ENCODE data around the gene RALGPS1.

DNA sequence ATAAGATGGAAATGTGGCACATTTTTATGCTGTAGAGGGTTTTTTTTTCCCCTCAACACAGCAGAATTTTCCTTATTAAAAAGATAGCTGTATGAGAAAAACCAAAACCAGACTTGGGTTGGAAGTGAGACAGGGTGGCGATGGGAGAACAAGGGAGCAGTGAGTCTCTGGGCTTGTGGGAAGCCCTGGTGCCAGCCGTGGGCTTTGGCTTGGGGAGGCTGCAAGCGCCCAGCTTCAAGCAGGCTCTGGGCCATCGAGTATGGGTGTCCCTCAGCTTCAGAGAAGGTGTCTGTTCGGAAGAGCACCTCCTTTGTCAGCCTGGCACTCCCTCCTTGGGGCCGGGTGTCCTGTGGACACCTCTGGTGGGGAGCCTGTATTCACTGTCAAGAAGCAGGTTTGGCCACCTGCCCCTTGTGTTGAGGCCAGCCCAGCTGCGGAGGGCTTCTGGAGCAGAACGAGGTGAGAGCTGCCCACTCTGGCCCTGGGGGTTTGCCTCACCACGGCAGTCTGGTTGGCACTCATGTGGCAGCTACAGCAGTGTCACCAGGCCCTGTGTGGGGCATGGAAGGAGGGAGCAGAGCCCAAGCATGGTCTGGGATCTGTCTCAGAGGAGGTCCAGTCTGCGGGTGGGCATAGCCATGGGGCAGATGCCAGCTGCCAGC is 245.5 kb downstream of the RALGPS1 start:
- TF ChIP-seq, protein P1, sequence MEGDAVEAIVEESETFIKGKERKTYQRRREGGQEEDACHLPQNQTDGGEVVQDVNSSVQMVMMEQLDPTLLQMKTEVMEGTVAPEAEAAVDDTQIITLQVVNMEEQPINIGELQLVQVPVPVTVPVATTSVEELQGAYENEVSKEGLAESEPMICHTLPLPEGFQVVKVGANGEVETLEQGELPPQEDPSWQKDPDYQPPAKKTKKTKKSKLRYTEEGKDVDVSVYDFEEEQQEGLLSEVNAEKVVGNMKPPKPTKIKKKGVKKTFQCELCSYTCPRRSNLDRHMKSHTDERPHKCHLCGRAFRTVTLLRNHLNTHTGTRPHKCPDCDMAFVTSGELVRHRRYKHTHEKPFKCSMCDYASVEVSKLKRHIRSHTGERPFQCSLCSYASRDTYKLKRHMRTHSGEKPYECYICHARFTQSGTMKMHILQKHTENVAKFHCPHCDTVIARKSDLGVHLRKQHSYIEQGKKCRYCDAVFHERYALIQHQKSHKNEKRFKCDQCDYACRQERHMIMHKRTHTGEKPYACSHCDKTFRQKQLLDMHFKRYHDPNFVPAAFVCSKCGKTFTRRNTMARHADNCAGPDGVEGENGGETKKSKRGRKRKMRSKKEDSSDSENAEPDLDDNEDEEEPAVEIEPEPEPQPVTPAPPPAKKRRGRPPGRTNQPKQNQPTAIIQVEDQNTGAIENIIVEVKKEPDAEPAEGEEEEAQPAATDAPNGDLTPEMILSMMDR (IDR thresholded peaks at IDR 0.05; ENCODE audit: low read depth, low read length) = no peak
- TF ChIP-seq EZH2phosphoT487 (IDR thresholded peaks at IDR 0.05; ENCODE audit: low read depth) = no peak

Data from OCI-LY3 (cell line).